MCF 10A (cell line): Measurements from ENCODE around the gene CDKN3. TPM values are rescaled to one million over a fixed set of nuclear protein-coding genes. Genes with fewer than 3 reads are reported as not detected.

Experiments
- BruUV-seq: library from RNA; stranded (reverse); fragments of 400-500 nt; replicated peaks from 2 replicates; lab custom pipeline; 2021; lab: Mats Ljungman, UMichigan
- CTCF ChIA-PET: fragments of 300-600 bp; sonication (Branson Sonifier 250); formaldehyde crosslinking; extraction: SDS; loops from one replicate; lab custom pipeline; 2021; ENCODE audit warnings: antibody characterized with exemption, inconsistent platforms; lab: Yijun Ruan, JAX
- POLR2A ChIA-PET: fragments of 300-600, 350-650 bp; sonication (Branson Sonifier 250); formaldehyde crosslinking; extraction: SDS; loops from one replicate; lab custom pipeline; 2020; ENCODE audit warnings: antibody characterized with exemption, inconsistent platforms; lab: Yijun Ruan, JAX
- DNase-seq: peaks from one replicate; pipeline ENCODE4 v3.0.0-alpha.2; 2018; ENCODE audit not compliant: unreplicated experiment
- H3K27ac Mint-ChIP-seq: one replicate; pipeline ENCODE4 v1.8.0; 2022; ENCODE audit warnings: mild to moderate bottlenecking, low read depth, mixed read lengths; ENCODE audit not compliant: unreplicated experiment
- H3K27me3 Mint-ChIP-seq: one replicate; pipeline ENCODE4 v1.8.0; 2022; ENCODE audit warnings: mixed read lengths; ENCODE audit not compliant: insufficient read depth, unreplicated experiment
- H3K36me3 Mint-ChIP-seq: one replicate; pipeline ENCODE4 v1.8.0; 2022; ENCODE audit warnings: mild to moderate bottlenecking, moderate library complexity, mixed read lengths; ENCODE audit not compliant: insufficient read depth, unreplicated experiment
- H3K4me1 Mint-ChIP-seq: one replicate; pipeline ENCODE4 v1.8.0; 2022; ENCODE audit warnings: mixed read lengths; ENCODE audit not compliant: insufficient read depth, unreplicated experiment
- H3K4me3 Mint-ChIP-seq: one replicate; pipeline ENCODE4 v1.8.0; 2022; ENCODE audit warnings: mild to moderate bottlenecking, moderate library complexity, mixed read lengths; ENCODE audit not compliant: unreplicated experiment
- H3K9me3 Mint-ChIP-seq: one replicate; pipeline ENCODE4 v1.8.0; 2022; ENCODE audit warnings: mixed read lengths; ENCODE audit not compliant: unreplicated experiment
- CTCF ChIP-seq: fragments of 200-600 bp; IDR thresholded peaks from one replicate; pipeline ENCODE4 v1.8.0; 2022; ENCODE audit warnings: antibody characterized with exemption, mild to moderate bottlenecking; ENCODE audit not compliant: unreplicated experiment
- intact Hi-C: fragments of 100-400 bp; cut with micrococcal nuclease; formaldehyde crosslinking; loops from 2 replicates; pipeline ENCODE4 v1.14.1; 2022
- total RNA-seq: library from RNA; stranded (reverse); gene quantifications from 2 replicates; pipeline ENCODE4 v1.2.3, GENCODE V29; 2022

Gene CDKN3
- total RNA-seq, 1 experiment from 2014 or later: 66.5 TPM

- no peaks in the 10 kb centered on the region for H3K27me3 Mint-ChIP-seq
- H3K4me1 Mint-ChIP-seq: peaks cover 45% of the 10 kb centered on the region
- ChIA-PET POLR2A (interaction anchor here (0.7 to 6.0 kb wide), 9 partner anchors 9 to 125 kb away, joined by 3 to 58 read pairs (median 4); partner anchors contain the start of genes CDKN3, CGRRF1 and GMFB), CTCF (interaction anchor here (0.6 kb wide), 1 partner anchor 386 kb away, joined by 5 read pairs; no protein-coding TSS in a partner anchor)
- peak; percentile 34 for DNase-seq
- intact Hi-C loops: no loop called here
- TF ChIP-seq CTCF: no peak
- H3K36me3 Mint-ChIP-seq: peaks cover 29% of the 10 kb centered on the region
- no TSS peak for BruUV-seq
- H3K9me3 Mint-ChIP-seq: no peaks in the 10 kb centered on the region
- peak overlapping the region; percentile 88 for H3K4me3 Mint-ChIP-seq
- no peak overlapping the region for H3K27ac Mint-ChIP-seq
Observed at GRCh38 chr14:54438703-54439102, 41.9 kb downstream of the CDKN3 start.

DNA sequence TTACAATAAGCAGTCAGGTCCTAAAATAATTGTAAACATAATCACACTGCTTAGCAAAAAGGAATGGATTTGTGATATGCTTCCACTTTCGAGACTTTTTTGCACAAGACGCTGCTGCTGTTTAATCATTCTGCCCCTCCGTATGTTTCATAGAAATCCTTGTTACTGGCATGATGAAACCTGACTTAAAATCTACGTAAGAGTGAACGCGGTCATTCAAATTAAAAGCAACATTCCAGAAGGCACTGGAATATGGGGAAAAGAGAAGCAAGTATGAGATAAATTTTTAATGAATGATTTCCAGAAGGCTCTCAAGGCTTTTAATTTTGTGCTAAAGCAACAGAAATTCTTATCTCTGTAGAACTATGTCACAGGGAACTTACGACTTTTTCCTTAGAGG, 43.2 kb downstream of the CDKN3 start:
- peak; percentile 25 for DNase-seq
- Mint-ChIP-seq H3K27me3 (no peaks in the 10 kb centered on the region), H3K9me3 (no peaks in the 10 kb centered on the region), H3K4me3 (peak overlapping the region; percentile 88), H3K36me3 (peaks cover 18% of the 10 kb centered on the region), H3K4me1 (peaks cover 33% of the 10 kb centered on the region), H3K27ac (peak overlapping the region; percentile 93)
- ChIA-PET POLR2A (interaction anchor here (0.6 to 6.0 kb wide), 14 partner anchors 11 to 1717 kb away, joined by 3 to 58 read pairs (median 3); partner anchors contain the start of genes CGRRF1 and GMFB), CTCF (interaction anchor here (0.6 to 1.8 kb wide), 4 partner anchors 10 to 955 kb away, joined by 3 to 9 read pairs (median 5); no protein-coding TSS in a partner anchor)
- intact Hi-C loops: no loop called here
- TSS peak; percentile 47 for BruUV-seq
- TF ChIP-seq CTCF: no peak

DNA sequence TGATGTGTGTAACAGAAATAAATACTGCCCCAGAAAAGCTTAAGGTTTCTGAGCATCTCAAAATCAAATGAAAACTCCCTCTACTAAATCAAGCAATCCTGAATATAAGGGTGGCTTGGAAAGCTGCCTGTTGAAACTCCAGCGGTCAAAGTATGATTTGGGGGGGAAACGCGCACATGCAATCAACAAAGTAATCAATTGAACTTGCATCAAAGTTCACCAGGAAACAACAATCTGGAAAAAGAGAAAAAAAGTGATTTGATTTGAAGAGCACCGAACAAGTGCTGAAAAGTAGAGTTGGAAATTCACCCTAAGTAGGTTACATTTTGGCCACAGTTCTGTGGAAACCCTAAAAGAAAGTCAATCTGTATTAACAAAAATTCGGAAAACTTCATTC, 43.7 kb downstream of the CDKN3 start:
- H3K9me3 Mint-ChIP-seq: no peaks in the 10 kb centered on the region
- peaks cover 14% of the 10 kb centered on the region for H3K36me3 Mint-ChIP-seq
- H3K27me3 Mint-ChIP-seq: no peaks in the 10 kb centered on the region
- H3K4me3 Mint-ChIP-seq: peak overlapping the region; percentile 88
- ChIA-PET CTCF (interaction anchor here (0.6 to 1.8 kb wide), 10 partner anchors 8 to 954 kb away, joined by 3 to 9 read pairs (median 3); no protein-coding TSS in a partner anchor), POLR2A (interaction anchor here (0.6 to 6.0 kb wide), 14 partner anchors 10 to 1718 kb away, joined by 3 to 58 read pairs (median 3); partner anchors contain the start of genes CGRRF1 and GMFB)
- H3K27ac Mint-ChIP-seq: peak overlapping the region; percentile 93
- BruUV-seq: TSS peak; percentile 67
- no peak for TF ChIP-seq CTCF
- intact Hi-C loops: no loop called here
- peak; percentile 14 for DNase-seq
- peaks cover 29% of the 10 kb centered on the region for H3K4me1 Mint-ChIP-seq
